H9 (cell line): ENCODE data around the gene CHST8. TPM values are rescaled to one million over a fixed set of nuclear protein-coding genes. Genes with fewer than 3 reads are reported as not detected.

ENCODE experiments used
- DNase-seq: peaks from one replicate; pipeline ENCODE4 v3.0.0-alpha.2; 2017
- H2AFZ ChIP-seq: one replicate; pipeline ENCODE4 v1.6.1; 2013; ENCODE audit warnings: mild to moderate bottlenecking, low read length, control low read depth, moderate library complexity
- H2AK5ac ChIP-seq: 2 replicates; pipeline ENCODE4 v1.6.1; 2013; ENCODE audit warnings: low read length, control low read depth, mixed read lengths; ENCODE audit not compliant: insufficient read length
- H2BK120ac ChIP-seq: one replicate; pipeline ENCODE4 v1.6.1; 2013; ENCODE audit warnings: low read depth, mild to moderate bottlenecking, low read length, control low read depth, inconsistent platforms; ENCODE audit not compliant: poor library complexity, severe bottlenecking
- H2BK12ac ChIP-seq: 2 replicates; pipeline ENCODE4 v1.6.1; 2013; ENCODE audit warnings: low read length, control low read depth, mixed read lengths, low read depth; ENCODE audit not compliant: insufficient read length
- H2BK15ac ChIP-seq: 2 replicates; pipeline ENCODE4 v1.6.1; 2013; ENCODE audit warnings: low read depth, low read length, control low read depth
- H2BK20ac ChIP-seq: one replicate; pipeline ENCODE4 v1.6.1; 2013; ENCODE audit warnings: low read depth, mild to moderate bottlenecking, low read length, control low read depth, inconsistent platforms; ENCODE audit not compliant: poor library complexity, severe bottlenecking
- H2BK5ac ChIP-seq: 2 replicates; pipeline ENCODE4 v1.6.1; 2013; ENCODE audit warnings: low read length, control low read depth, mixed read lengths; ENCODE audit not compliant: insufficient read length
- H3K14ac ChIP-seq: 2 replicates; pipeline ENCODE4 v1.6.1; 2013; ENCODE audit warnings: low read length, control low read depth; ENCODE audit not compliant: insufficient read depth
- H3K18ac ChIP-seq: 2 replicates; pipeline ENCODE4 v1.6.1; 2013; ENCODE audit warnings: low read depth, mild to moderate bottlenecking, mixed read lengths, low read length, control low read depth; ENCODE audit not compliant: insufficient read length
- H3K23ac ChIP-seq: 2 replicates; pipeline ENCODE4 v1.6.1; 2013; ENCODE audit warnings: low read length, control low read depth, mixed read lengths, low read depth; ENCODE audit not compliant: insufficient read length
- H3K23me2 ChIP-seq: 2 replicates; pipeline ENCODE4 v1.6.1; 2013; ENCODE audit warnings: low read depth, mild to moderate bottlenecking, mixed read lengths, low read length, control low read depth; ENCODE audit not compliant: insufficient read length, poor library complexity, severe bottlenecking
- H3K27ac ChIP-seq: 2 replicates; pipeline ENCODE4 v1.5.1; 2013; ENCODE audit warnings: low read length, control low read depth, mixed read lengths, low read depth; ENCODE audit not compliant: insufficient read length
- H3K27me3 ChIP-seq: 2 replicates; pipeline ENCODE4 v1.6.1; 2013; ENCODE audit warnings: low read length, control low read depth, inconsistent platforms; ENCODE audit not compliant: insufficient read depth
- H3K4ac ChIP-seq: 2 replicates; pipeline ENCODE4 v1.6.1; 2013; ENCODE audit warnings: low read depth, mild to moderate bottlenecking, control low read depth, inconsistent platforms, low read length, moderate library complexity
- H3K4me1 ChIP-seq: 2 replicates; pipeline ENCODE4 v1.6.1; 2013; ENCODE audit warnings: low read length, control low read depth, inconsistent platforms; ENCODE audit not compliant: insufficient read depth
- H3K4me2 ChIP-seq: 2 replicates; pipeline ENCODE4 v1.6.1; 2013; ENCODE audit warnings: low read length, control low read depth, mixed read lengths; ENCODE audit not compliant: insufficient read length, insufficient read depth
- H3K56ac ChIP-seq: 2 replicates; pipeline ENCODE4 v1.6.1; 2013; ENCODE audit warnings: low read depth, mild to moderate bottlenecking, mixed read lengths, low read length, control low read depth; ENCODE audit not compliant: insufficient read length
- H3K79me1 ChIP-seq: 2 replicates; pipeline ENCODE4 v1.6.1; 2013; ENCODE audit warnings: low read depth, mild to moderate bottlenecking, moderate library complexity, low read length, control low read depth, inconsistent platforms; ENCODE audit not compliant: insufficient read depth, poor library complexity, severe bottlenecking
- H3K79me2 ChIP-seq: 2 replicates; pipeline ENCODE4 v1.6.1; 2013; ENCODE audit warnings: low read length, control low read depth, inconsistent platforms; ENCODE audit not compliant: insufficient read depth
- H3K9ac ChIP-seq: 2 replicates; pipeline ENCODE4 v1.6.1; 2013; ENCODE audit warnings: low read length, control low read depth, mixed read lengths; ENCODE audit not compliant: insufficient read length; ENCODE audit errors: extremely low read depth
- H3K9me3 ChIP-seq: one replicate; pipeline ENCODE4 v1.6.1; 2013; ENCODE audit warnings: low read depth, low read length, inconsistent platforms; ENCODE audit not compliant: control insufficient read depth
- H3T11ph ChIP-seq: one replicate; pipeline ENCODE4 v1.6.1; 2013; ENCODE audit warnings: mild to moderate bottlenecking, low read length, control low read depth, inconsistent platforms
- H4K20me1 ChIP-seq: one replicate; pipeline ENCODE4 v1.6.1; 2013; ENCODE audit not compliant: control insufficient read depth, insufficient read length, insufficient read depth
- H4K5ac ChIP-seq: 2 replicates; pipeline ENCODE4 v1.6.1; 2013; ENCODE audit warnings: low read depth, mild to moderate bottlenecking, mixed read lengths, low read length, control low read depth; ENCODE audit not compliant: insufficient read length
- H4K8ac ChIP-seq: replicated peaks from 2 replicates; pipeline ENCODE4 v1.6.1; 2013; ENCODE audit warnings: low read length, control low read depth, mixed read lengths, low read depth; ENCODE audit not compliant: insufficient read length
- H4K91ac ChIP-seq: 2 replicates; pipeline ENCODE4 v1.6.1; 2013; ENCODE audit warnings: low read depth, mild to moderate bottlenecking, moderate library complexity, mixed read lengths, low read length, control low read depth; ENCODE audit not compliant: insufficient read length
- H3K27ac Mint-ChIP-seq, 3 experiments: 2 replicates in 2 of 3; 3 replicates in 1 of 3; pipeline ENCODE4 v1.8.0; 2020 to 2021; ENCODE audit warnings: mixed read lengths in 3 of 3, mild to moderate bottlenecking in 1 of 3, moderate library complexity in 1 of 3
- H3K27me3 Mint-ChIP-seq: 2 replicates; pipeline ENCODE4 v1.8.0; 2021; ENCODE audit warnings: low read depth, mild to moderate bottlenecking, moderate library complexity, mixed read lengths
- H3K36me3 Mint-ChIP-seq, 3 experiments: 2 replicates in 2 of 3; 3 replicates in 1 of 3; pipeline ENCODE4 v1.8.0; 2020 to 2021; ENCODE audit warnings: low read depth in 3 of 3, mixed read lengths in 3 of 3; ENCODE audit not compliant: insufficient read depth in 1 of 3
- H3K4me1 Mint-ChIP-seq, 2 experiments: 2 replicates each; pipeline ENCODE4 v1.8.0; 2020; ENCODE audit warnings: mixed read lengths in 2 of 2
- H3K4me3 Mint-ChIP-seq, 2 experiments: 2 replicates in 1 of 2; 3 replicates in 1 of 2; pipeline ENCODE4 v1.8.0; 2020 to 2021; ENCODE audit warnings: mild to moderate bottlenecking in 2 of 2, mixed read lengths in 2 of 2, moderate library complexity in 1 of 2
- H3K9me3 Mint-ChIP-seq, 2 experiments: 2 replicates in 1 of 2; 3 replicates in 1 of 2; pipeline ENCODE4 v1.8.0; 2020; ENCODE audit warnings: mild to moderate bottlenecking in 2 of 2, mixed read lengths in 2 of 2, moderate library complexity in 1 of 2
- CTCF ChIP-seq: fragments of 200-600 bp; sonication (generic); conservative IDR thresholded peaks from 3 replicates; pipeline ENCODE4 v1.8.0; 2021; ENCODE audit warnings: antibody characterized with exemption, mild to moderate bottlenecking
- WGBS: extraction: QIAGEN DNeasy Blood & Tissue Kit; methylation state at CpG from one replicate; pipeline ENCODE4 v1.1.7; 2013; ENCODE audit warnings: missing lambda C conversion rate, low lambda C conversion rate, mixed read lengths; ENCODE audit not compliant: insufficient read length; ENCODE audit errors: extremely low coverage; 5-methylcytosine and 5-hydroxymethylcytosine counted together
- total RNA-seq: library from RNA; stranded (reverse); gene quantifications from 2 replicates; pipeline ENCODE4 v1.2.1, GENCODE V29; 2021

CHST8 gene
- total RNA-seq, 1 experiment from 2014 or later, result 5.1 TPM

GRCh38 chr19:33771384-33772101 lies 149.8 kb downstream of the CHST8 start:
- no peak overlapping the region for H2AFZ ChIP-seq
- H3K27me3 ChIP-seq, result no peaks in the 10 kb centered on the region
- no peak overlapping the region for H3K4me2 ChIP-seq
- H2AK5ac ChIP-seq, result no peak overlapping the region
- Mint-ChIP-seq H3K9me3 (no peaks in the 10 kb centered on the region; a peak in 2 of 5 replicates), H3K27me3 (peaks cover 6% of the 10 kb centered on the region), H3K4me1 (no peaks in the 10 kb centered on the region), H3K36me3 (peaks cover 0 to 8% (median 0%) of the 10 kb centered on the region in 3 experiments; a peak in 3 of 7 replicates), H3K4me3 (no peak overlapping the region), H3K27ac (no peak overlapping the region)
- no peak overlapping the region for H4K91ac ChIP-seq
- no peak overlapping the region for H3K4ac ChIP-seq
- peak; percentile 71 for DNase-seq
- H3K79me1 ChIP-seq, result no peaks in the 10 kb centered on the region
- peak; percentile 94 for TF ChIP-seq CTCF
- no peak overlapping the region for H3K18ac ChIP-seq
- no peak overlapping the region for H3K23ac ChIP-seq
- no peak overlapping the region for H3K56ac ChIP-seq
- H3K9ac ChIP-seq, result no peak overlapping the region
- H3K14ac ChIP-seq, result no peak overlapping the region
- H3K9me3 ChIP-seq, result no peaks in the 10 kb centered on the region
- H2BK15ac ChIP-seq, result no peak overlapping the region
- H3K23me2 ChIP-seq, result no peaks in the 10 kb centered on the region
- H2BK12ac ChIP-seq, result no peak overlapping the region
- H4K20me1 ChIP-seq, result no peaks in the 10 kb centered on the region
- no peak overlapping the region for H3T11ph ChIP-seq
- no peak overlapping the region for H4K5ac ChIP-seq
- no peak overlapping the region for H2BK120ac ChIP-seq
- H2BK5ac ChIP-seq, result no peak overlapping the region
- H3K4me1 ChIP-seq, result no peaks in the 10 kb centered on the region
- H3K79me2 ChIP-seq, result no peaks in the 10 kb centered on the region
- no CpG with 5 or more reads among the region's 19 CpGs for WGBS
- no peak overlapping the region for H3K27ac ChIP-seq
- no peak overlapping the region for H2BK20ac ChIP-seq
- no peak overlapping the region for H4K8ac ChIP-seq
